Panc1 (cell line): ENCODE measurements around the gene OST4. TPM values are rescaled to one million over a fixed set of nuclear protein-coding genes. Genes with fewer than 3 reads are reported as not detected.

Source experiments
- ATAC-seq: fragments of 200-7000 bp; cut with Tn5 transposase; 2 replicates; pipeline ENCODE4 v1.9.1; 2020; ENCODE audit warnings: mild to moderate bottlenecking, moderate library complexity
- BruUV-seq: library from RNA; stranded (reverse); fragments of 400-500 nt; replicated peaks from 2 replicates; lab custom pipeline; 2021; lab: Mats Ljungman, UMichigan
- CTCF ChIA-PET: fragments of 300-600 bp; sonication (Branson Sonifier 250); formaldehyde crosslinking; loops from one replicate; lab custom pipeline; 2022; ENCODE audit warnings: antibody characterized with exemption; lab: Charles Lee
- POLR2A ChIA-PET: fragments of 300-600 bp; sonication (Branson Sonifier 250); formaldehyde crosslinking; loops from one replicate; lab custom pipeline; 2022; ENCODE audit warnings: antibody characterized with exemption; lab: Charles Lee
- DNase-seq: peaks from one replicate; pipeline ENCODE4 v3.0.0-alpha.2; 2010; ENCODE audit warnings: low read depth, low spot score
- H3K27ac ChIP-seq: 2 replicates; pipeline ENCODE4 v1.5.1; 2011; ENCODE audit warnings: mild to moderate bottlenecking, low read length, inconsistent platforms
- H3K27me3 ChIP-seq: fragments of 200-500 bp; sonication (Bioruptor generic); 2 replicates; pipeline ENCODE4 v1.6.0; 2014; ENCODE audit warnings: low read length, inconsistent platforms; ENCODE audit not compliant: control insufficient read depth, insufficient read depth
- H3K36me3 ChIP-seq: fragments of 200-500 bp; sonication (Bioruptor generic); 2 replicates; pipeline ENCODE4 v1.5.1; 2014; ENCODE audit warnings: inconsistent platforms, mild to moderate bottlenecking, low read length, moderate library complexity; ENCODE audit not compliant: control insufficient read depth, insufficient read depth
- H3K4me1 ChIP-seq: 2 replicates; pipeline ENCODE4 v1.5.1; 2011; ENCODE audit warnings: inconsistent platforms, mild to moderate bottlenecking, low read length, moderate library complexity; ENCODE audit not compliant: control insufficient read depth, insufficient read depth
- H3K4me3 ChIP-seq, 2 experiments: 2 replicates each; pipeline ENCODE4 v1.5.1; 2011 to 2012; ENCODE audit warnings: low read depth in 2 of 2, low read length in 2 of 2, mild to moderate bottlenecking in 2 of 2, inconsistent platforms in 1 of 2, moderate library complexity in 1 of 2
- H3K9me3 ChIP-seq: fragments of 200-500 bp; sonication (Bioruptor generic); 2 replicates; pipeline ENCODE4 v1.5.1; 2014; ENCODE audit warnings: low read depth, mild to moderate bottlenecking, inconsistent platforms, low read length, moderate library complexity; ENCODE audit not compliant: control insufficient read depth, insufficient read depth
- POLR2AphosphoS5 ChIP-seq: IDR thresholded peaks from 2 replicates; pipeline ENCODE4 v1.6.1; 2012; ENCODE audit warnings: mild to moderate bottlenecking, low read depth, low read length, moderate library complexity
- SIN3A ChIP-seq: IDR thresholded peaks from 2 replicates; pipeline ENCODE4 v1.6.1; 2012; ENCODE audit warnings: low read depth, mild to moderate bottlenecking, low read length, moderate library complexity, borderline replicate concordance; ENCODE audit not compliant: insufficient read depth
- TCF7L2 ChIP-seq: IDR thresholded peaks from 2 replicates; pipeline ENCODE4 v1.6.1; 2011; ENCODE audit warnings: mild to moderate bottlenecking, low read depth, low read length, inconsistent platforms
- in situ Hi-C: cut with HindIII; loops from 2 replicates; pipeline ENCODE4 v1.10.0; 2016; ENCODE audit warnings: low sequenced_read_pairs, low pct_unique_long_range_greater_than_20kb
- intact Hi-C: fragments of 100-400 bp; cut with micrococcal nuclease; formaldehyde crosslinking; loops from one replicate; pipeline ENCODE4 v1.10.0; 2022; ENCODE audit not compliant: unreplicated experiment
- total RNA-seq: library from RNA; stranded (reverse); gene quantifications from one replicate; pipeline ENCODE4 v1.2.1, GENCODE V29; 2021; ENCODE audit not compliant: unreplicated experiment
- TF ChIP-seq, protein P1 (sequence below): fragments of 450-650 bp; IDR thresholded peaks from 2 replicates; pipeline ENCODE4 v1.5.1; 2017; ENCODE audit warnings: mild to moderate bottlenecking
- TF ChIP-seq, protein P2 (sequence below), 2 experiments: IDR thresholded peaks; 2 replicates each; pipeline ENCODE4 v1.6.1; 2011 to 2012; ENCODE audit warnings: low read depth in 2 of 2, control low read depth in 1 of 2, low read length in 1 of 2, mild to moderate bottlenecking in 1 of 2, moderate library complexity in 1 of 2; ENCODE audit not compliant: insufficient read depth in 1 of 2

Gene OST4
- total RNA-seq, 1 experiment from 2014 or later: 219 TPM

DNA sequence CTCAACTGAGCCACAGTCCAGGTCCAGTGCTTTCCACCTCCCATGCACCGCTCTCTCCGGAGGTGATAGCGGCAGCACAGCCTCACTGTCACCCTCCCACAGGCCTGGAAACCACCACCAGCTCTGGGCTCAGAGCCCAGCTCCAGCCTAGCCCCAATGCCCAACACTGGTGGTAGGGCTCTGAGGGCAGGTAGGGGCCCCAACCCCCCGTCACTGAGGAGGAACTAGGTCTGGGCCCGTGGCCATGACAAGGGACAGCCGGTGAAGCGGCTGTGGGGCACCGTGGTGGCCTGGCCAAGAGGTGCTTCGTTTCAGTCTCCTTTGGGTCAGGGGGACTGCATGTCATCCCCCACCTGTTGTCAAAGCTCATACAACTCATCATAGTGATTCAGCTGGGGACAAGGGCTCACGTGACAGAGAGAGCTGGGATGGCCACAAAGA is 44.2 kb downstream of the OST4 start:
- no peak for ATAC-seq
- BruUV-seq: no TSS peak

DNA sequence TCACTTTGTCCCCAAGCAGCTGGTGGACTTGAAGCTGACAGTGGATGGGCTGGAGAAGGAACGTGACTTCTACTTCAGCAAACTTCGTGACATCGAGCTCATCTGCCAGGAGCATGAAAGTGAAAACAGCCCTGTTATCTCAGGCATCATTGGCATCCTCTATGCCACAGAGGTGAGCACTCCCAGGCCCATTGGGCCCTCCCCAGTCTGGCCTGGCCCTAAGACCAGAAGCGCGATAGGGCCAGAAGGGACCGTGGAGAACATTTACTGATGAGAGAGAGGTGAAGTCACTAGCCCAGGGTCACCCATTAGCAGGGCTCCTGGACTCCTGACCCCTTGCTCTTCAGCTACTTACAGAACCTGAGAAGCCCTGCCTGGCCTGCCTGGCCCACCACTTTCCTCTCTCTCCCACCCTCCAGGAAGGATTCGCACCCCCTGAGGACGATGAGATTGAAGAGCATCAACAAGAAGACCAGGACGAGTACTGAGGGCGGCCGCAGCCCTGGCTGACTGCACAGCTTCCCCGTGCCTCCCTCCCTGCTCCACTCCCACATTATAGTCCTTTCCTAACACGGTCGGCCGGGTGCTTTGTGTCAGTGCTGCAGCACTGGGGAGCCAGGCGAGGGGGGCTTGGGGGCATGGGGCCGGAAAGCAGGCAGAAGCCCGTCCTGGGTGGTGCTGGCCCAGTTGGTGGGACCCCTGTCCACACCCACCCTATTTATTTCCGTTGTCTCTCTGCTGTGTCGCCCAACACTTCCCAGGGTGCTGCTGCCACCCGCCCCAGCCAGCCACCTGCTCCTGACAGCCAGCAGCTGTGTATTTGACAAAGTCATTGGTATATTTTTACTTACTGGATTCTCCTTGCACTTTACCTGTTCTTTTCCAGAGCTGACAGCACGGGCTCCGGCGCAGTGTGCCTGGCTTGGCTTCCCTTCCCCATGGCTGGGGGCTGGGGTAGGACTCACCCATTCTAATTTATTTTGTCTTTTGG is 45.3 kb downstream of the OST4 start:
- ChIA-PET POLR2A (no interaction called here), CTCF (no interaction called here)
- ATAC-seq (no peak), DNase-seq (no peak)
- H3K27ac ChIP-seq: no peak overlapping the region
- H3K9me3 ChIP-seq: no peaks in the 10 kb centered on the region
- H3K4me1 ChIP-seq: no peaks in the 10 kb centered on the region
- no peaks in the 10 kb centered on the region for H3K36me3 ChIP-seq
- BruUV-seq: no TSS peak
- H3K27me3 ChIP-seq: no peaks in the 10 kb centered on the region
- intact Hi-C loops: no loop called here
- TF ChIP-seq, protein P1, sequence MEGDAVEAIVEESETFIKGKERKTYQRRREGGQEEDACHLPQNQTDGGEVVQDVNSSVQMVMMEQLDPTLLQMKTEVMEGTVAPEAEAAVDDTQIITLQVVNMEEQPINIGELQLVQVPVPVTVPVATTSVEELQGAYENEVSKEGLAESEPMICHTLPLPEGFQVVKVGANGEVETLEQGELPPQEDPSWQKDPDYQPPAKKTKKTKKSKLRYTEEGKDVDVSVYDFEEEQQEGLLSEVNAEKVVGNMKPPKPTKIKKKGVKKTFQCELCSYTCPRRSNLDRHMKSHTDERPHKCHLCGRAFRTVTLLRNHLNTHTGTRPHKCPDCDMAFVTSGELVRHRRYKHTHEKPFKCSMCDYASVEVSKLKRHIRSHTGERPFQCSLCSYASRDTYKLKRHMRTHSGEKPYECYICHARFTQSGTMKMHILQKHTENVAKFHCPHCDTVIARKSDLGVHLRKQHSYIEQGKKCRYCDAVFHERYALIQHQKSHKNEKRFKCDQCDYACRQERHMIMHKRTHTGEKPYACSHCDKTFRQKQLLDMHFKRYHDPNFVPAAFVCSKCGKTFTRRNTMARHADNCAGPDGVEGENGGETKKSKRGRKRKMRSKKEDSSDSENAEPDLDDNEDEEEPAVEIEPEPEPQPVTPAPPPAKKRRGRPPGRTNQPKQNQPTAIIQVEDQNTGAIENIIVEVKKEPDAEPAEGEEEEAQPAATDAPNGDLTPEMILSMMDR: no peak
- TF ChIP-seq SIN3A (no peak), TCF7L2 (no peak), POLR2AphosphoS5 (no peak)
- TF ChIP-seq, protein P2, sequence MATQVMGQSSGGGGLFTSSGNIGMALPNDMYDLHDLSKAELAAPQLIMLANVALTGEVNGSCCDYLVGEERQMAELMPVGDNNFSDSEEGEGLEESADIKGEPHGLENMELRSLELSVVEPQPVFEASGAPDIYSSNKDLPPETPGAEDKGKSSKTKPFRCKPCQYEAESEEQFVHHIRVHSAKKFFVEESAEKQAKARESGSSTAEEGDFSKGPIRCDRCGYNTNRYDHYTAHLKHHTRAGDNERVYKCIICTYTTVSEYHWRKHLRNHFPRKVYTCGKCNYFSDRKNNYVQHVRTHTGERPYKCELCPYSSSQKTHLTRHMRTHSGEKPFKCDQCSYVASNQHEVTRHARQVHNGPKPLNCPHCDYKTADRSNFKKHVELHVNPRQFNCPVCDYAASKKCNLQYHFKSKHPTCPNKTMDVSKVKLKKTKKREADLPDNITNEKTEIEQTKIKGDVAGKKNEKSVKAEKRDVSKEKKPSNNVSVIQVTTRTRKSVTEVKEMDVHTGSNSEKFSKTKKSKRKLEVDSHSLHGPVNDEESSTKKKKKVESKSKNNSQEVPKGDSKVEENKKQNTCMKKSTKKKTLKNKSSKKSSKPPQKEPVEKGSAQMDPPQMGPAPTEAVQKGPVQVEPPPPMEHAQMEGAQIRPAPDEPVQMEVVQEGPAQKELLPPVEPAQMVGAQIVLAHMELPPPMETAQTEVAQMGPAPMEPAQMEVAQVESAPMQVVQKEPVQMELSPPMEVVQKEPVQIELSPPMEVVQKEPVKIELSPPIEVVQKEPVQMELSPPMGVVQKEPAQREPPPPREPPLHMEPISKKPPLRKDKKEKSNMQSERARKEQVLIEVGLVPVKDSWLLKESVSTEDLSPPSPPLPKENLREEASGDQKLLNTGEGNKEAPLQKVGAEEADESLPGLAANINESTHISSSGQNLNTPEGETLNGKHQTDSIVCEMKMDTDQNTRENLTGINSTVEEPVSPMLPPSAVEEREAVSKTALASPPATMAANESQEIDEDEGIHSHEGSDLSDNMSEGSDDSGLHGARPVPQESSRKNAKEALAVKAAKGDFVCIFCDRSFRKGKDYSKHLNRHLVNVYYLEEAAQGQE (IDR thresholded peaks at IDR 0.05; ENCODE audit: insufficient read depth in 1 of 2, low read depth in 2 of 2, low read length in 1 of 2): no peak
- in situ Hi-C loops: no loop called here
- no peak overlapping the region for H3K4me3 ChIP-seq

More for the DNA sequence above, 44.2 kb downstream of the OST4 start:
- Histone ChIP-seq H3K4me3 (no peak overlapping the region), H3K27me3 (no peaks in the 10 kb centered on the region), H3K36me3 (no peaks in the 10 kb centered on the region), H3K4me1 (no peaks in the 10 kb centered on the region), H3K27ac (no peak overlapping the region), H3K9me3 (no peaks in the 10 kb centered on the region)
- ChIA-PET CTCF (interaction anchor here (0.6 kb wide), 1 partner anchor 268 kb away, joined by 5 read pairs; no protein-coding TSS in a partner anchor), POLR2A (no interaction called here)
- DNase-seq: no peak
- in situ Hi-C loops (no loop called here), intact Hi-C loops (no loop called here)
- TF ChIP-seq POLR2AphosphoS5 (no peak), TCF7L2 (no peak), SIN3A (no peak)
- TF ChIP-seq, protein P1: no peak
- TF ChIP-seq, protein P2 (IDR thresholded peaks at IDR 0.05; ENCODE audit: insufficient read depth in 1 of 2, low read depth in 2 of 2, low read length in 1 of 2): no peak
